ENCODE results near the gene FBXO10.

The FBXO10 gene

GRCh38 chr9:37541465-37541864, 34.7 kb downstream of the FBXO10 start:
- Histone ChIP-seq H3K27me3 (ENCODE audit: insufficient read depth, poor library complexity, severe bottlenecking) (no peaks in the 10 kb centered on the region), H3K4me3 (replicated peaks; ENCODE audit: insufficient read depth, low read length) (no peak overlapping the region), H3K27ac (replicated peaks) (no peak overlapping the region)
- DNase-seq (ENCODE audit: low read depth in 1 of 2, low spot score in 1 of 2): no peak
- TF ChIP-seq GABPA (IDR thresholded peaks at IDR 0.05; ENCODE audit: low read depth) (no peak), CTCF (IDR thresholded peaks at IDR 0.05; ENCODE audit: insufficient read depth, low read length) (no peak), REST (IDR thresholded peaks at IDR 0.05; ENCODE audit: insufficient replicate concordance, low read depth) (no peak), SPI1 (IDR thresholded peaks at IDR 0.05; ENCODE audit: borderline replicate concordance, low read depth) (no peak), POLR2AphosphoS5 (IDR thresholded peaks at IDR 0.05; ENCODE audit: low read depth) (no peak)

- Histone ChIP-seq H3K27ac (replicated peaks) (no peak overlapping the region), H3K4me3 (replicated peaks; ENCODE audit: insufficient read depth, low read length) (no peak overlapping the region), H3K27me3 (ENCODE audit: insufficient read depth, poor library complexity, severe bottlenecking) (no peaks in the 10 kb centered on the region)
- DNase-seq (ENCODE audit: low read depth in 1 of 2, low spot score in 1 of 2): no peak
- TF ChIP-seq SPI1 (IDR thresholded peaks at IDR 0.05; ENCODE audit: borderline replicate concordance, low read depth) (no peak), GABPA (IDR thresholded peaks at IDR 0.05; ENCODE audit: low read depth) (no peak), POLR2AphosphoS5 (IDR thresholded peaks at IDR 0.05; ENCODE audit: low read depth) (no peak), CTCF (IDR thresholded peaks at IDR 0.05; ENCODE audit: insufficient read depth, low read length) (no peak), REST (IDR thresholded peaks at IDR 0.05; ENCODE audit: insufficient replicate concordance, low read depth) (no peak)
These were observed 35.5 kb downstream of the FBXO10 start for GRCh38 chr9:37540634-37541033.

- Histone ChIP-seq H3K4me3 (replicated peaks; ENCODE audit: insufficient read depth, low read length) (no peak overlapping the region), H3K27ac (replicated peaks) (no peak overlapping the region), H3K27me3 (ENCODE audit: insufficient read depth, poor library complexity, severe bottlenecking) (no peaks in the 10 kb centered on the region)
- DNase-seq (ENCODE audit: low read depth in 1 of 2, low spot score in 1 of 2): no peak
- TF ChIP-seq SPI1 (IDR thresholded peaks at IDR 0.05; ENCODE audit: borderline replicate concordance, low read depth) (no peak), GABPA (IDR thresholded peaks at IDR 0.05; ENCODE audit: low read depth) (no peak), POLR2AphosphoS5 (IDR thresholded peaks at IDR 0.05; ENCODE audit: low read depth) (no peak), CTCF (IDR thresholded peaks at IDR 0.05; ENCODE audit: insufficient read depth, low read length) (no peak), REST (IDR thresholded peaks at IDR 0.05; ENCODE audit: insufficient replicate concordance, low read depth) (no peak)
These were observed 36.5 kb downstream of the FBXO10 start for GRCh38 chr9:37539634-37540033.
